ENCODE results near the gene OR5AU1.

Gene OR5AU1

GRCh38 chr14:21106176-21106497 is 49.7 kb downstream of the OR5AU1 start:
- DNase-seq = no peak

GRCh38 chr14:21105095-21105494 is 50.8 kb downstream of the OR5AU1 start:
- DNase-seq = no peak

All from CD4-positive, alpha-beta T cell treated with Interleukin-10 for 1 hour (primary cell).